K562 (cell line): ENCODE data around the gene WDR45B. TPM values are rescaled to one million over a fixed set of nuclear protein-coding genes. Genes with fewer than 3 reads are reported as not detected.

Source experiments
- ATAC-seq: fragments of 200-7000 bp; cut with Tn5 transposase; 3 replicates; pipeline ENCODE4 v1.9.1; 2020; ENCODE audit warnings: moderate library complexity
- BruUV-seq: library from RNA; stranded (reverse); fragments of 400-500 nt; replicated peaks from 2 replicates; lab custom pipeline; 2021; lab: Mats Ljungman, UMichigan
- CTCF ChIA-PET: fragments of 300-600 bp; formaldehyde crosslinking; extraction: SDS; loops from one replicate; lab custom pipeline; 2021; ENCODE audit warnings: low intra/inter-chr PET ratio; lab: Yijun Ruan, JAX
- POLR2A ChIA-PET: fragments of 300-600, 350-650 bp; sonication (Branson Sonifier 250); formaldehyde crosslinking; extraction: SDS; loops from one replicate; lab custom pipeline; 2021; ENCODE audit warnings: antibody characterized with exemption, inconsistent platforms; lab: Yijun Ruan, JAX
- DNase-seq, 4 experiments: peaks; one replicate each; pipeline versions ENCODE4 v3.0.0 to v3.0.0-alpha.2; 2011 to 2018; ENCODE audit warnings: low spot score in 3 of 4, mixed read lengths in 3 of 4; ENCODE audit errors: extremely low read depth in 1 of 4
- FAIRE-seq: peaks from 2 replicates; lab custom pipeline; 2011; peaks lifted over from hg19 to GRCh38; lab: Jason Lieb, UNC
- H2AFZ ChIP-seq: 2 replicates; pipeline ENCODE4 v1.6.0; 2011; ENCODE audit warnings: low read depth, low read length, control low read depth, inconsistent platforms
- H3K27ac ChIP-seq: fragments of 200-600 bp; 3 replicates; pipeline ENCODE4 v1.8.0; 2011; ENCODE audit warnings: low read depth, mild to moderate bottlenecking, control low read depth, inconsistent platforms, low read length, moderate library complexity, mixed read lengths; ENCODE audit errors: extremely low read depth
- H3K27me3 ChIP-seq, 2 experiments: fragments of 300-600 bp in 1 of 2; 2 replicates in 1 of 2; 3 replicates in 1 of 2; pipeline versions ENCODE4 v1.6.0 to v1.8.0; 2011; ENCODE audit warnings: inconsistent platforms in 2 of 2, low read length in 2 of 2, mild to moderate bottlenecking in 1 of 2, mixed read lengths in 1 of 2, moderate library complexity in 1 of 2; ENCODE audit not compliant: control insufficient read depth in 2 of 2, insufficient read depth in 2 of 2
- H3K36me3 ChIP-seq: fragments of 300-600 bp; 3 replicates; pipeline ENCODE4 v1.8.0; 2011; ENCODE audit warnings: mild to moderate bottlenecking, low read length, inconsistent platforms; ENCODE audit not compliant: control insufficient read depth, insufficient read depth
- H3K4me1 ChIP-seq, 2 experiments: fragments of 200-600 bp in 1 of 2; replicated peaks in 1 of 2; 2 replicates in 1 of 2; 3 replicates in 1 of 2; pipeline versions ENCODE4 v1.5.1 to v1.8.0; 2011; ENCODE audit warnings: inconsistent platforms in 2 of 2, low read length in 2 of 2, mild to moderate bottlenecking in 1 of 2, mixed read lengths in 1 of 2, moderate library complexity in 1 of 2; ENCODE audit not compliant: control insufficient read depth in 2 of 2, insufficient read depth in 2 of 2
- H3K4me2 ChIP-seq: 2 replicates; pipeline ENCODE4 v1.6.1; 2011; ENCODE audit warnings: low read length, control low read depth, inconsistent platforms, mixed read lengths; ENCODE audit not compliant: insufficient read depth
- H3K4me3 ChIP-seq: fragments of 200-600 bp; sonication (generic), shearing (Covaris generic); 2 replicates; pipeline ENCODE4 v1.5.1; 2016; ENCODE audit warnings: control low read depth, inconsistent platforms
- H3K79me2 ChIP-seq: fragments of 200-600 bp; 3 replicates; pipeline ENCODE4 v1.8.0; 2011; ENCODE audit warnings: low read length, inconsistent platforms; ENCODE audit not compliant: control insufficient read depth, insufficient read depth
- H3K9ac ChIP-seq, 2 experiments: 2 replicates each; pipeline versions ENCODE4 v1.6.0 to v1.6.1; 2011; ENCODE audit warnings: low read depth in 2 of 2, low read length in 2 of 2, control low read depth in 1 of 2, inconsistent platforms in 1 of 2, mild to moderate bottlenecking in 1 of 2, mixed read lengths in 1 of 2; ENCODE audit not compliant: insufficient read depth in 1 of 2
- H3K9me1 ChIP-seq: one replicate; pipeline ENCODE4 v1.6.0; 2011; ENCODE audit warnings: inconsistent platforms, mild to moderate bottlenecking, low read length, moderate library complexity; ENCODE audit not compliant: control insufficient read depth, insufficient read depth
- H3K9me3 ChIP-seq: replicated peaks from 2 replicates; pipeline ENCODE4 v1.5.1; 2011; ENCODE audit warnings: low read depth, low read length, inconsistent platforms; ENCODE audit not compliant: control insufficient read depth, insufficient read depth
- H4K20me1 ChIP-seq: replicated peaks from 2 replicates; pipeline ENCODE4 v1.6.1; 2011; ENCODE audit warnings: low read length, inconsistent platforms, mixed read lengths; ENCODE audit not compliant: control insufficient read depth, insufficient read depth
- ARID3A ChIP-seq: IDR thresholded peaks from 2 replicates; pipeline ENCODE4 v1.6.1; 2012; ENCODE audit warnings: low read depth, low read length, improper control_type of control experiment, borderline replicate concordance
- IRF1 ChIP-seq: sonication (generic); formaldehyde crosslinking; IDR thresholded peaks from 2 replicates; pipeline ENCODE4 v1.8.0; 2022; ENCODE audit warnings: missing genetic modification reagents, mild to moderate bottlenecking, borderline replicate concordance
- MCM3 ChIP-seq: fragments of 450-650 bp; IDR thresholded peaks from 2 replicates; pipeline ENCODE4 v1.6.1; 2016
- MEF2D ChIP-seq: conservative IDR thresholded peaks from 2 replicates; pipeline ENCODE4 v1.6.1; 2016; ENCODE audit warnings: low read depth, missing genetic modification characterization, missing compliant biosample characterization
- MTF1 ChIP-seq: fragments of 250-450 bp; sonication (Bioruptor Pico); IDR thresholded peaks from 2 replicates; pipeline ENCODE4 v1.9.0; 2021; ENCODE audit warnings: moderate library complexity, mild to moderate bottlenecking, inconsistent platforms, borderline replicate concordance
- RAD51 ChIP-seq: fragments of 450-650 bp; IDR thresholded peaks from 2 replicates; pipeline ENCODE4 v1.7.1; 2016; ENCODE audit warnings: low read depth, mild to moderate bottlenecking, borderline replicate concordance
- RBM25 ChIP-seq: fragments of 200-400 bp; formaldehyde crosslinking; IDR thresholded peaks from 2 replicates; pipeline ENCODE4 v1.6.1; 2018; ENCODE audit warnings: low read length, low read depth, moderate library complexity; ENCODE audit not compliant: severe bottlenecking
- SMARCA5 ChIP-seq: fragments of 450-650 bp; IDR thresholded peaks from 2 replicates; pipeline ENCODE4 v1.6.1; 2016
- TSHZ1 ChIP-seq: fragments of 250-450 bp; sonication (Bioruptor Pico); IDR thresholded peaks from 2 replicates; pipeline ENCODE4 v1.4.0; 2020; ENCODE audit warnings: mild to moderate bottlenecking, moderate library complexity
- ZBTB11 ChIP-seq, 3 experiments: fragments of 200-800 bp in 1 of 3; fragments of 250-450 bp in 1 of 3; fragments of 450-650 bp in 1 of 3; sonication (Bioruptor Pico) in 1 of 3; sonication (Bioruptor generic) in 1 of 3; formaldehyde crosslinking in 1 of 3; IDR thresholded peaks; 2 replicates each; pipeline versions ENCODE4 v1.6.1 to v1.8.0; 2016 to 2022; ENCODE audit warnings: mild to moderate bottlenecking in 2 of 3, missing genetic modification characterization in 2 of 3, missing compliant biosample characterization in 1 of 3, moderate library complexity in 1 of 3
- ZNF780A ChIP-seq: fragments of 250-450 bp; sonication (Bioruptor Pico); IDR thresholded peaks from 2 replicates; pipeline ENCODE4 v1.5.0; 2021; ENCODE audit warnings: mild to moderate bottlenecking
- WGBS: fragments of 100-300 bp; shearing (Covaris generic); methylation state at CpG from one replicate; pipeline ENCODE4 v1.1.6; 2016; ENCODE audit warnings: low coverage, mixed read lengths; ENCODE audit not compliant: insufficient coverage; ENCODE audit errors: missing lambda C conversion rate; 5-methylcytosine and 5-hydroxymethylcytosine counted together
- in situ Hi-C: fragments of 300-500 bp; cut with MboI; formaldehyde crosslinking; loops from 4 replicates; pipeline ENCODE4 v1.15.0; 2018; ENCODE audit warnings: inconsistent platforms, mixed read lengths
- intact Hi-C: fragments of 100-400 bp; cut with micrococcal nuclease; formaldehyde crosslinking; loops from 2 replicates; pipeline ENCODE4 v1.14.2; 2022
- polyA plus RNA-seq, 8 experiments: library from polyadenylated mRNA; depleted of rRNA in 4 of 8; stranded (reverse) in 5 of 8; unstranded in 3 of 8; fragments of >200 nt; fragmentation: Nextera tagmentation in 2 of 8; fragmentation: Illumina TruSeq in 1 of 8; extraction: Ambion mirVana in 2 of 8; extraction: Trizol in 1 of 8; gene quantifications; 2 replicates each; pipeline versions ENCODE4 v1.2.1 to v1.2.3, GENCODE V29; 2011 to 2014; ENCODE audit warnings: inconsistent platforms in 1 of 8, missing spikeins in 1 of 8
- total RNA-seq, 7 experiments: library from RNA; depleted of rRNA in 6 of 7; stranded (reverse); fragments of >200 nt in 6 of 7; fragmentation: Illumina TruSeq in 2 of 7; extraction: Trizol in 2 of 7; gene quantifications; 2 replicates each; pipeline versions ENCODE4 v1.2.1 to v1.2.3, GENCODE V29; 2011 to 2021; ENCODE audit warnings: low replicate concordance in 1 of 7

Gene WDR45B
- total and polyA plus RNA-seq, 9 of the 15 experiments (the other 6 are each of a cell fraction or from before 2014, with no cell fraction given) = 0.72 to 74.4 (median 35.9) TPM

- Histone ChIP-seq H3K27ac (no peak overlapping the region), H3K9me1 (no peaks in the 10 kb centered on the region), H3K36me3 (no peaks in the 10 kb centered on the region), H3K79me2 (no peaks in the 10 kb centered on the region), H3K4me3 (no peak overlapping the region), H2AFZ (no peak overlapping the region), H3K4me1 (peaks cover 0 to 32% of the 10 kb centered on the region in 2 experiments; a peak in 2 of 5 replicates), H3K4me2 (no peak overlapping the region), H3K9ac (no peak overlapping the region), H4K20me1 (no peaks in the 10 kb centered on the region), H3K9me3 (peaks cover 10% of the 10 kb centered on the region), H3K27me3 (peaks cover 0 to 26% of the 10 kb centered on the region in 2 experiments; a peak in 2 of 5 replicates)
- BruUV-seq = no TSS peak
- WGBS = 69% methylated on average over 36 of the region's 36 CpGs
- ChIA-PET CTCF (no interaction called here), POLR2A (no interaction called here)
- DNase-seq (no peak), ATAC-seq (no peak), FAIRE-seq (no peak)
- in situ Hi-C loops (no loop called here), intact Hi-C loops (no loop called here)
- TF ChIP-seq TSHZ1 = no peak
- TF ChIP-seq ZNF780A (CRISPR knock-in tag) = no peak
- no peak for TF ChIP-seq RBM25
- TF ChIP-seq RAD51 = no peak
- TF ChIP-seq SMARCA5 = no peak
- TF ChIP-seq MEF2D (tag) = no peak
- no peak for TF ChIP-seq IRF1 (CRISPR knock-in tag)
- TF ChIP-seq ZBTB11 (CRISPR knock-in tag; IDR thresholded peaks at IDR 0.05) = no peak
- no peak for TF ChIP-seq ARID3A
- no peak for TF ChIP-seq MCM3
- no peak for TF ChIP-seq MTF1 (CRISPR knock-in tag)
Observed at GRCh38 chr17:82658796-82659452, 10.7 kb upstream of the WDR45B start.
